MCF 10A (cell line): ENCODE measurements around the gene ZNF611. TPM values are rescaled to one million over a fixed set of nuclear protein-coding genes. Genes with fewer than 3 reads are reported as not detected.
A peak's percentile ranks its signal among the peaks of the same experiment; 100 is the strongest.
"Not testable (repeated sequence)": the region's sequence is repeated elsewhere in the genome, so short reads cannot be mapped to it uniquely, and the experiment has no call there.

Experiments used
- BruUV-seq: library from RNA; stranded (reverse); fragments of 400-500 nt; replicated peaks from 2 replicates; lab custom pipeline; 2021; lab: Mats Ljungman, UMichigan
- CTCF ChIA-PET: fragments of 300-600 bp; sonication (Branson Sonifier 250); formaldehyde crosslinking; extraction: SDS; loops from one replicate; lab custom pipeline; 2021; ENCODE audit warnings: antibody characterized with exemption, inconsistent platforms; lab: Yijun Ruan, JAX
- POLR2A ChIA-PET: fragments of 300-600, 350-650 bp; sonication (Branson Sonifier 250); formaldehyde crosslinking; extraction: SDS; loops from one replicate; lab custom pipeline; 2020; ENCODE audit warnings: antibody characterized with exemption, inconsistent platforms; lab: Yijun Ruan, JAX
- DNase-seq: peaks from one replicate; pipeline ENCODE4 v3.0.0-alpha.2; 2018; ENCODE audit not compliant: unreplicated experiment
- H3K27ac Mint-ChIP-seq: one replicate; pipeline ENCODE4 v1.8.0; 2022; ENCODE audit warnings: mild to moderate bottlenecking, low read depth, mixed read lengths; ENCODE audit not compliant: unreplicated experiment
- H3K27me3 Mint-ChIP-seq: one replicate; pipeline ENCODE4 v1.8.0; 2022; ENCODE audit warnings: mixed read lengths; ENCODE audit not compliant: insufficient read depth, unreplicated experiment
- H3K36me3 Mint-ChIP-seq: one replicate; pipeline ENCODE4 v1.8.0; 2022; ENCODE audit warnings: mild to moderate bottlenecking, moderate library complexity, mixed read lengths; ENCODE audit not compliant: insufficient read depth, unreplicated experiment
- H3K4me1 Mint-ChIP-seq: one replicate; pipeline ENCODE4 v1.8.0; 2022; ENCODE audit warnings: mixed read lengths; ENCODE audit not compliant: insufficient read depth, unreplicated experiment
- H3K4me3 Mint-ChIP-seq: one replicate; pipeline ENCODE4 v1.8.0; 2022; ENCODE audit warnings: mild to moderate bottlenecking, moderate library complexity, mixed read lengths; ENCODE audit not compliant: unreplicated experiment
- H3K9me3 Mint-ChIP-seq: one replicate; pipeline ENCODE4 v1.8.0; 2022; ENCODE audit warnings: mixed read lengths; ENCODE audit not compliant: unreplicated experiment
- CTCF ChIP-seq: fragments of 200-600 bp; IDR thresholded peaks from one replicate; pipeline ENCODE4 v1.8.0; 2022; ENCODE audit warnings: antibody characterized with exemption, mild to moderate bottlenecking; ENCODE audit not compliant: unreplicated experiment
- intact Hi-C: fragments of 100-400 bp; cut with micrococcal nuclease; formaldehyde crosslinking; loops from 2 replicates; pipeline ENCODE4 v1.14.1; 2022
- total RNA-seq: library from RNA; stranded (reverse); gene quantifications from 2 replicates; pipeline ENCODE4 v1.2.3, GENCODE V29; 2022

ZNF611 gene
- total RNA-seq, 1 experiment from 2014 or later = 12.6 TPM

GRCh38 chr19:52749780-52750179 is 14.9 kb upstream of the ZNF611 start:
- no peak for DNase-seq
- CTCF ChIA-PET = interaction anchor here (1.0 to 1.4 kb wide), 2 partner anchors 404 to 503 kb away, joined by 4 to 5 read pairs; no protein-coding TSS in a partner anchor
- Mint-ChIP-seq H3K4me1 (no peaks in the 10 kb centered on the region), H3K27ac (no peak overlapping the region), H3K9me3 (no peaks in the 10 kb centered on the region), H3K27me3 (no peaks in the 10 kb centered on the region), H3K36me3 (no peaks in the 10 kb centered on the region), H3K4me3 (no peak overlapping the region)
- no peak for TF ChIP-seq CTCF
- no TSS peak for BruUV-seq
- intact Hi-C loops = loop anchor here (5.0 kb wide), 1 partner anchor 612 kb away; the partner anchor contains the start of gene ZNF616
- POLR2A ChIA-PET = no interaction called here

- Mint-ChIP-seq H3K27me3 (no peaks in the 10 kb centered on the region), H3K9me3 (no peaks in the 10 kb centered on the region), H3K4me3 (no peak overlapping the region), H3K36me3 (no peaks in the 10 kb centered on the region), H3K4me1 (no peaks in the 10 kb centered on the region), H3K27ac (no peak overlapping the region)
- intact Hi-C loops = loop anchor here (5.0 kb wide), 1 partner anchor 611 kb away; the partner anchor contains the start of gene ZNF616
- no TSS peak for BruUV-seq
- peak; percentile 47 for DNase-seq
- ChIA-PET CTCF (interaction anchor here (0.6 to 1.9 kb wide), 11 partner anchors 9 to 1006 kb away, joined by 3 to 6 read pairs (median 3); no protein-coding TSS in a partner anchor), POLR2A (interaction anchor here (0.9 kb wide), 1 partner anchor 13 kb away, joined by 4 read pairs; no protein-coding TSS in a partner anchor)
- peak; percentile 67 for TF ChIP-seq CTCF
These were observed 13.6 kb upstream of the ZNF611 start for GRCh38 chr19:52748336-52748950.

GRCh38 chr19:52745919-52746318 is 11.1 kb upstream of the ZNF611 start:
- H3K27ac Mint-ChIP-seq, H3K27me3 Mint-ChIP-seq, CTCF ChIA-PET, H3K4me3 Mint-ChIP-seq, H3K4me1 Mint-ChIP-seq, H3K36me3 Mint-ChIP-seq, H3K9me3 Mint-ChIP-seq, POLR2A ChIA-PET, BruUV-seq: not testable (repeated sequence)
- intact Hi-C loops = loop anchor here (5.0 kb wide), 1 partner anchor 609 kb away; the partner anchor contains the start of gene ZNF616
- DNase-seq = peak; percentile 29

GRCh38 chr19:52743091-52743490 is 8.2 kb upstream of the ZNF611 start:
- no peaks in the 10 kb centered on the region for H3K36me3 Mint-ChIP-seq
- H3K4me3 Mint-ChIP-seq = no peak overlapping the region
- no peak overlapping the region for H3K27ac Mint-ChIP-seq
- H3K4me1 Mint-ChIP-seq = no peaks in the 10 kb centered on the region
- no peak for DNase-seq
- BruUV-seq = no TSS peak
- ChIA-PET CTCF (interaction anchor here (0.9 kb wide), 1 partner anchor 216 kb away, joined by 3 read pairs; the partner anchor contains the start of gene ZNF808), POLR2A (no interaction called here)
- no peak for TF ChIP-seq CTCF
- no peaks in the 10 kb centered on the region for H3K27me3 Mint-ChIP-seq
- intact Hi-C loops = no loop called here
- H3K9me3 Mint-ChIP-seq = no peaks in the 10 kb centered on the region
